Measurements from ENCODE around the gene MMP28.

The MMP28 gene

GRCh38 chr17:35797918-35798317 lies 2.5 kb upstream of the MMP28 start:
- no peak for DNase-seq

GRCh38 chr17:35797370-35797769 lies 1.9 kb upstream of the MMP28 start:
- DNase-seq: no peak

GRCh38 chr17:35796942-35797341 lies 1.5 kb upstream of the MMP28 start:
- no peak for DNase-seq

- no peak for DNase-seq
Observed at GRCh38 chr17:35795871-35796265, 427 bp upstream of the MMP28 start.

- DNase-seq: no peak
Observed at GRCh38 chr17:35793257-35793656, 2.2 kb downstream of the MMP28 start.

- DNase-seq: no peak
Observed at GRCh38 chr17:35791681-35792350, 3.6 kb downstream of the MMP28 start.

GRCh38 chr17:35790841-35791240 lies 4.6 kb downstream of the MMP28 start:
- DNase-seq: no peak

GRCh38 chr17:35788477-35789368 lies 6.7 kb downstream of the MMP28 start:
- DNase-seq: no peak

GRCh38 chr17:35786941-35787432 lies 8.5 kb downstream of the MMP28 start:
- DNase-seq: no peak

- DNase-seq: no peak
Observed at GRCh38 chr17:35784895-35785294, 10.5 kb downstream of the MMP28 start.

- DNase-seq: no peak
Observed at GRCh38 chr17:35780950-35781349, 14.5 kb downstream of the MMP28 start.

- DNase-seq: no peak
Observed at GRCh38 chr17:35778641-35779196, 16.7 kb downstream of the MMP28 start.

- no peak for DNase-seq
Observed at GRCh38 chr17:35775583-35775982, 19.9 kb downstream of the MMP28 start.

GRCh38 chr17:35775039-35775438 lies 20.4 kb downstream of the MMP28 start:
- no peak for DNase-seq

- DNase-seq: peak; percentile 70
Observed at GRCh38 chr17:35774499-35774898, 20.9 kb downstream of the MMP28 start.

- no peak for DNase-seq
Observed at GRCh38 chr17:35773679-35774425, 21.6 kb downstream of the MMP28 start.

GRCh38 chr17:35773129-35773528 lies 22.3 kb downstream of the MMP28 start:
- DNase-seq: no peak

GRCh38 chr17:35769895-35770486 lies 25.4 kb downstream of the MMP28 start:
- no peak for DNase-seq

GRCh38 chr17:35768797-35769196 lies 26.6 kb downstream of the MMP28 start:
- no peak for DNase-seq

- no peak for DNase-seq
Observed at GRCh38 chr17:35766903-35767510, 28.4 kb downstream of the MMP28 start.

GRCh38 chr17:35766489-35766877 lies 29.0 kb downstream of the MMP28 start:
- DNase-seq: no peak
